ENCODE measurements around the gene LHX2. TPM values are rescaled to one million over a fixed set of nuclear protein-coding genes. Genes with fewer than 3 reads are reported as not detected.

LHX2 gene
- total RNA-seq, 2 experiments from 2014 or later: 0.14 TPM; not detected in 1

DNA sequence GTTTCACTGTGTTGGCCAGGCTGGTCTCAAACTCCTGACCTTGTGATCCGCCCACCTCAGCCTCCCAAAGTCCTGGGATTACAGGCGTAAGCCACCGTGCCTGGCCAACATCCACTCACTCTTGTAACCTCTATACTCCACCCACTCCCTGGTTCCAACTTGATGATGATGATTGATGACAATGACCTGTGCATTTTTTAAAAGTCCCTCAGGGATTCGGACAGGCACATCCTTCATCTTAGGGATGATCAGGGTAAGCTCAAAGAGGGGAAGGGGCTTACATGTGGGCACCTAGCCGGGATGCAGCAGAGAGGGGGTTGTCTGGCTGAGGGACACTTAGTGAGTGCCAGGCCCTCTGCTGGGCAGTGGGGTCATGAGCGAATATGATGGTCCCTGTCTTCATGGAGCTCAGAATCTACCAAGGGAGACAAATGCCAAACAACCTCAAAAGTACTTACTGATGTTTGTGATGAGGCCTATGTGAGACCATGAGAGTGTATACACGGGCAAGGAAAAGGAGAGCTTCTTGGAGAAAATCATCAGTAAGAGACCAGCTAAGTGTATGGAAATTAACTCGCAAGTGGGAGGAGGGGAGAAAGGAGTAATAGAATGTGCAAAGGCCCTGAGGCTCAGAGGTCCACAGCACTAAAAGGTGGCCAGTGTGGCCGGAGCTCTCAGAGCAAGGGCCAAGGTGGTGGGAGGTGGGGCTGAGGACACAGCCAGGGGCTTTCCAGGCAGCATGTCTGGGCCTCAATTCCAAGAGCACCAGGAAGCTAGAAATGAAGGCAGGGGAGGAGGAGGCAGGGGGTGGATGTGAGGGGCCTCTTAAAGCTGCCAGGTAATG is 27.4 kb downstream of the LHX2 start:
- Mint-ChIP-seq H3K27me3 (peaks cover 84% of the 10 kb centered on the region), H3K36me3 (ENCODE audit: low read depth) (no peaks in the 10 kb centered on the region), H3K9me3 (no peaks in the 10 kb centered on the region), H3K4me1 (ENCODE audit: low read depth) (peaks cover 13% of the 10 kb centered on the region), H3K4me3 (no peak overlapping the region), H3K27ac (no peak overlapping the region)
- POLR2A ChIA-PET: no interaction called here
- ATAC-seq (ENCODE audit: poor library complexity) (no peak), DNase-seq (no peak)
- CTCF ChIA-PET: no interaction called here
- H3K27ac ChIP-seq (ENCODE audit: low read depth in 1 of 2, low read length in 2 of 2): no peak overlapping the region
- H3K4me3 ChIP-seq (ENCODE audit: low read length): no peak overlapping the region
- H3K36me3 ChIP-seq (ENCODE audit: insufficient read depth, low read length): no peaks in the 10 kb centered on the region
- peaks cover 36 to 67% of the 10 kb centered on the region in 2 experiments for H3K27me3 ChIP-seq (ENCODE audit: control insufficient read depth in 1 of 2, insufficient read depth in 2 of 2, low read length in 2 of 2)
- peaks cover 5% of the 10 kb centered on the region for H3K4me1 ChIP-seq (ENCODE audit: insufficient read depth, low read length)
- peaks cover 0 to 5% of the 10 kb centered on the region in 2 experiments for H3K9me3 ChIP-seq (ENCODE audit: control insufficient read depth in 1 of 2, insufficient read depth in 1 of 2, low read length in 2 of 2)
- intact Hi-C loops (cut with DNase I, micrococcal nuclease): no loop called here
- TF ChIP-seq, protein P1, sequence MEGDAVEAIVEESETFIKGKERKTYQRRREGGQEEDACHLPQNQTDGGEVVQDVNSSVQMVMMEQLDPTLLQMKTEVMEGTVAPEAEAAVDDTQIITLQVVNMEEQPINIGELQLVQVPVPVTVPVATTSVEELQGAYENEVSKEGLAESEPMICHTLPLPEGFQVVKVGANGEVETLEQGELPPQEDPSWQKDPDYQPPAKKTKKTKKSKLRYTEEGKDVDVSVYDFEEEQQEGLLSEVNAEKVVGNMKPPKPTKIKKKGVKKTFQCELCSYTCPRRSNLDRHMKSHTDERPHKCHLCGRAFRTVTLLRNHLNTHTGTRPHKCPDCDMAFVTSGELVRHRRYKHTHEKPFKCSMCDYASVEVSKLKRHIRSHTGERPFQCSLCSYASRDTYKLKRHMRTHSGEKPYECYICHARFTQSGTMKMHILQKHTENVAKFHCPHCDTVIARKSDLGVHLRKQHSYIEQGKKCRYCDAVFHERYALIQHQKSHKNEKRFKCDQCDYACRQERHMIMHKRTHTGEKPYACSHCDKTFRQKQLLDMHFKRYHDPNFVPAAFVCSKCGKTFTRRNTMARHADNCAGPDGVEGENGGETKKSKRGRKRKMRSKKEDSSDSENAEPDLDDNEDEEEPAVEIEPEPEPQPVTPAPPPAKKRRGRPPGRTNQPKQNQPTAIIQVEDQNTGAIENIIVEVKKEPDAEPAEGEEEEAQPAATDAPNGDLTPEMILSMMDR (IDR thresholded peaks at IDR 0.05): no peak

DNA sequence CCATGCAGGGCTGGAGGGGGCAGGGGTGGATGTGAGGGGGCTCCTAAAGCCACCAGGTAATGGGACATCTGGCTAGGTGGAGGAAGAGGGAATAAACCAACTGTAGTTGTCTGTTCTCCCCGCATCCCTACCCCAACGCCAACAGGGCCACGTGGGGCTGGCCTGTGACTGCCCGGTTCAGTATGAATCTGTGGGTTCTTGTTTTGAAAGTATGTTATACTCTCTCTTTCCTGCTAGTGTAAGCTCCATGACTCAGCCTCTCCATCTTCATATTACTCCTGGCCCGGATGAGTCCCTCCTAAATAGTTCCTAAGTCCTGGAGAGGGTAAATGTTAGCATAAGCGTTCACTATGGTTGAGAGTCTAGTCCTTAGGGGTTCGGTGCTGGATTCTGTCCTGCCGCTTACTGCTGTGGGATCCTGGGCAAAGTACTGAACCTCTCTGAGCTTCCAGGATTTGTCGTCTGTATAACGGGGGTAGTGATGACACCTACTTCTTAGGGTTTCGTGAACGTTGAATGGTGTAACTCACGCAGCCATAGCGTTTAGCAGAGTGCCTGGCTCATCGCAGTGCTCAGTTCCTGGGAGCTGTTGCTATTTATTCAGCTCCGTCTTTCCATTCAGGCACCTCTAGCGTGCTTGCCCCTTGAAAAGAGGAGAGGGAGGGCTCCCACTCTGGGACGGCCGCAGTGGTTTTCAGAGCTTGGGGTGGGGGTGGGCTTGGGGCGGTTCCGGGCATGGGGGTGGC is 28.8 kb downstream of the LHX2 start:
- POLR2A ChIA-PET: no interaction called here
- intact Hi-C loops (cut with DNase I, micrococcal nuclease): loop anchor here (1.0 to 5.0 kb wide), 3 partner anchors 496 to 688 kb away; no protein-coding TSS in a partner anchor
- ATAC-seq (ENCODE audit: poor library complexity): no peak

More for the DNA sequence above, 28.8 kb downstream of the LHX2 start:
- peaks cover 44 to 71% of the 10 kb centered on the region in 2 experiments for H3K27me3 ChIP-seq (ENCODE audit: control insufficient read depth in 1 of 2, insufficient read depth in 2 of 2, low read length in 2 of 2)
- H3K4me1 ChIP-seq (ENCODE audit: insufficient read depth, low read length): peaks cover 5% of the 10 kb centered on the region
- no peak overlapping the region for H3K4me3 ChIP-seq (ENCODE audit: low read length)
- Mint-ChIP-seq H3K9me3 (no peaks in the 10 kb centered on the region), H3K4me3 (no peak overlapping the region), H3K27me3 (peaks cover 82% of the 10 kb centered on the region), H3K4me1 (ENCODE audit: low read depth) (peaks cover 16% of the 10 kb centered on the region), H3K27ac (no peak overlapping the region), H3K36me3 (ENCODE audit: low read depth) (no peaks in the 10 kb centered on the region)
- no peak for DNase-seq
- H3K27ac ChIP-seq (ENCODE audit: low read depth in 1 of 2, low read length in 2 of 2): no peak overlapping the region
- TF ChIP-seq, protein P1 (IDR thresholded peaks at IDR 0.05): no peak
- CTCF ChIA-PET: interaction anchor here (0.6 to 1.4 kb wide), 2 partner anchors 431 to 497 kb away, joined by 3 to 7 read pairs; no protein-coding TSS in a partner anchor
- H3K9me3 ChIP-seq (ENCODE audit: control insufficient read depth in 1 of 2, insufficient read depth in 1 of 2, low read length in 2 of 2): peaks cover 0 to 5% of the 10 kb centered on the region in 2 experiments
- no peaks in the 10 kb centered on the region for H3K36me3 ChIP-seq (ENCODE audit: insufficient read depth, low read length)

Measured in CD4-positive, alpha-beta T cell (primary cell).